CD4-positive, alpha-beta T cell treated with Interleukin-17A for 4 hours (primary cell): ENCODE data around the gene PARN.
A peak's percentile ranks its signal among the peaks of the same experiment; 100 is the strongest.
"Not testable (repeated sequence)": the region's sequence is repeated elsewhere in the genome, so short reads cannot be mapped to it uniquely, and the experiment has no call there.

Experiments
- DNase-seq: peaks from one replicate; pipeline ENCODE4 v3.0.0-alpha.2; 2020; ENCODE audit warnings: mixed read lengths

PARN gene

DNA sequence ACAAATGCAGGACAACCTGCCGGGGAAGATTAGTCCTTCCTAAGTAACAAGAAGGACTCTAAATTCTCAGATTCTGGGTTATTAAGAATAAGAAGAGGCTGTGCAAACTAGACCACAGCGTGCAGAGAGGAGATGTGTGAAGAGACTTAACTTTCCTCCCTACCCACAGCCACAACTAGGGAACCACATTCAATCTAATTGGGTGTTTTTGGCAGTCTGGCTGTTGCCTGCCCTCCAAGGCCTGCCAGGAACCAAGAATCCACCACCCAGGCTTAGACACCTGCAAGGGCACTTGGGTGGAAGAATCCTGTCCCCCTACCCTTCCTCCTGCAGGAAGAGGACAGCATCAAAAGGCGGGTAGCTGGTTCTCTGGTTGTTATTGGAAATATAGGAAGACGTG lies 202.0 kb downstream of the PARN start:
- no peak for DNase-seq

DNA sequence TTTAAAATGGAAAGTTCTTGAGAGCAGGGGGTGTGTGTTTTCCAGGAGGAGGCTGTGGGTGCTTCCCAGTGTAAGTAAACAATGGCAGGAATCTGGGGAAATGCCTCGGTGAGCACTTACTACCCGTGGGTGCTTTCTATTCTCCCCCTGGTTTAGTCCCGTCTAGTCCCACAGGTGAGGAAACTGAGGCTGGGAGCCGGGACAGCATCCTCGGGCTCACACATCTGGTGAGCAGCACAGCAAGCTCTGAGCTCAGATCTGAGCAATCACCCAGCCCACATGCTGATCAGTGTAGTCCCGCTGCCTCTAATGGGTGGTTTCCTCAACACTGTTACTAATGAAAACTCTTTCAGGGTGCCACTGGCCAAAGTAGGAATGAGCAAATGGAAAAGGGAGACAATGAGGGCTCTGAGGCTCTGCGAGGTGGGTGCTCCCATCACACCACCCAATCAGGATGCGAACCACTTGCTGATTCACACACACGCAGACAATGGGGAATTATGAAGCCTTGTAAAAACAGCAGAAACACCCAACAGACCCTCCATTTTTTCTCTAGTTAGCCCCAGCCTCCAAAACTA lies 202.6 kb downstream of the PARN start:
- DNase-seq, result no peak

DNA sequence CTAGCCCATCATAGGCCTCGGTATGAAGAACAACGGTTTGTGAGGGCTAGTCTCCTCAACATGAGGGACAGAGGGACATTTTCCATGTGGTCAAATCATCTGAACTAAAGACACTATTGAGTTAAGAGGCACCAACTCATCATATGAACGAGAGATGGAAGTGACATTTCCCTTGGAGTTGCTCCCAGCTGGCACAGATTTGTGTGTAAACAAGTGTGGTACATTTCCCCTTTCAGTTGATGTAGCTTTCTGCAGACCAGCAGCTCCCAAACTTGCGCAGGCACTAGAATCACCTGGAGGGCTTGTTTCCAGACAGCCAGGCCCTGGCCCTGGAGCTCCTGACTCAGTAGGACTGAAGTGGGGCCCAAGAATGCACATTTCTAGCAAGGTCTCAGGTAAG lies 205.5 kb downstream of the PARN start:
- no peak for DNase-seq

DNA sequence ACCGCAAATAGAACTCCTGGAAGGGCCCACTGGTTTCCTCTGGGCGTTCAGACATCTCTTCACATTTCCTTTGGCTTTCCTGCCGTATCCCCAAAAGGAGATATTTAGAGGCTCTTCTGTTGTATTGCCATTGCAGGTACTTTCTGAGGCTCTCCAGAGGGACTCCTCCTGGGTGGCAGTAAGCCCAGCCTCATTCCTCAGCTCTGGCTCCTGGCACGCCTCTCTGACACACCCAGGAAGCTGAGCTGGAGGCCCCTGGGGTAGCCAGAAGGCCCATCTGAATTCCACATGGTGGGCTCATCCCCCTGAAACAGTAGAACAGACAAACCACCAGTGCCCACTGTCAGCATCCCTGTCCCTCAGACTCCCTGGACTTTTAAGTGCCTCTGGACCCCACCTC lies 206.7 kb downstream of the PARN start:
- DNase-seq, result no peak

DNA sequence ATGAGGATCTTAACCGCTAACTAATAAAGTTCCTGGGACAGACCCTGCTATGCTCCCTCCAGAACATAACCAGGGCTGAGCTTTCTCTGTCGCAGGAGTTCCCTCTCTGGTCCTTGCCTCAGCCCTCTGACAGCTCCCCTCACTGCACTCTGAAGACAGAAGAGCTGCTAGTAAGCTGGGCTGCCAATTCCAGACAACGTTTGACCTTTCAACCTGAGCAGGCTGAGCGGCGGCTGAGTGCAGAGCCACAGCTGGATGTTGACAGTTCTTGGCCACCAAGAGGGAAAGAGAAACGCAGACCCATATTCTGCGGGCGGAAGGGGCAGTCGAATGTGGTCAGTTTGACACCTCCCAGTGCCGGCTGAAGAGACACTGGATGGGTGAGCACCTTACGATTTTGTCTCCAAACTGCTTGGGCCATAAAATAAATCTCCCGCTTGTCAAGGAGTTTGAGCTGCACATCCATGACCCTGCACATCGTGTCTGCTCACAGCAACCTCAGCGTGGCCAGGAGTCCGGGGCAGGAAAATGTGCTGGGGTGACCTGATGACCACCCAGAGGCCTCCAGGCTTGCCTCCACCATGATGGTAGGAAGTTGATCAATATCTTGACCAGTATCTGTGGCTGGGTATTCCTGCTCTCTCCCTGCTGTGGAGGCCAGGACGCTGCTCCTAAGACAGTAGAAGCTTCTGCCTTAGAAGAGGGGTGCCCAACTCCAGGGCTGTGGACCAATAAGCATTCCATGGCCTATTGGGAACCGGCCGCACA lies 209.2 kb downstream of the PARN start:
- no peak for DNase-seq

DNA sequence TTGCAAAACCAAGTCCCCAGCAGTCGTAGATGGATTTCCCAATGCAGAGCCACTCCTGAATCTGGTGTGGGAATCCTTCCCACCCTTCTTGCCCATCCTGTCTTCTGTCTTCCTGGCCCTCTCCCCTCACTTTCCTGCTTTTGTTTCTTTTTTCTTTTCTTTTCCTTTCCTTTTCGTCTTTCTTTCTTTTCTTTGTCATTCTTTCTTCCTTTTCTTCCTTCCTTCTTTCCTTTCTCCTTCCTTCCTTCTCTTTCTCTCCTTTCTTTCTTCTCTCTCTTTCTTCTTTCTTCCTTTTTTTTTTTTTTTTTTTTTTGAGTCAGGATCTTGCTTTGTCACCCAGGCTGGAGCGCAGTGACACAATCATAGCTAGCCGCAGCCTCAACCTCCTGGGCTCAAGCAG lies 209.8 kb downstream of the PARN start:
- not testable (repeated sequence) for DNase-seq

DNA sequence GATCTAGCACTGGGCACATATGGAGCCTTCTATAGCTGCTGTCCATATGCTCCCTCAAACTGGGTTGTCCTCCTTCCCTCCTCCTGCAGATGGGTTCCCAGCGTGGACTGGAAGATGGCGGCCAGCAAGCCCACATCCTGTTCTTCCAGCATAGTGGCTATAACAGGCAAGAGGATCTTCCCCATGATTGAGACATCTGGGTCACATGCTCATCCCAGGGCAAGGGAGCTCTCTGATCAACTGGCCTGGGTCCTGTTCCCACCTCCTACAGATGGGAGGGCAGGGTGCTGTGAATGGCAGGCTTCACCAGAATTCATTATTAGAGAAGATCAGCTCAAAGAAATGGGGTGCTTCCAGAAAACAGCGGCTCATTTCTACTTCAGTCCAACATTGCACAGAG lies 210.2 kb downstream of the PARN start:
- DNase-seq, result no peak

DNA sequence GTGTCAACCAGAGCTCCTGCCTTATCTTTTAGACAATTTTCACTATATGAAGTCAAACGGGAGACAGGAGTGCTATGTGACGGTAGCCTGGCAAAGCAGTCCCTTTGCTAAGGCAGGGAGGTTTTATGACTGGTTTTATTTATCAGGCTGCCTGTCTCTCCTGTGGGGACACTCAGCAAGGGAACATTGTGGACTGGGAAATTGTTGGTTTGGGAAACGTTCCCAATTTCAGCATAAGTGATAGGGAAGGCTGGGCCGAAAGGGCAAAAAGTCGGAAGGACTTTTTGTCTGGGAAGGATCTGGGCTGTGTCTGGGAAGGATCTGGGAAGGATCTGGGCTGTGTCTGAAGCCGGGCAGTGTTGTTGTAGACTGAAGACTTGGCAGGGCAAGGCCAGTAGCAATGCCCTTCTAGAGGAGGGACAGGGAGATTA lies 211.2 kb downstream of the PARN start:
- DNase-seq, result no peak

DNA sequence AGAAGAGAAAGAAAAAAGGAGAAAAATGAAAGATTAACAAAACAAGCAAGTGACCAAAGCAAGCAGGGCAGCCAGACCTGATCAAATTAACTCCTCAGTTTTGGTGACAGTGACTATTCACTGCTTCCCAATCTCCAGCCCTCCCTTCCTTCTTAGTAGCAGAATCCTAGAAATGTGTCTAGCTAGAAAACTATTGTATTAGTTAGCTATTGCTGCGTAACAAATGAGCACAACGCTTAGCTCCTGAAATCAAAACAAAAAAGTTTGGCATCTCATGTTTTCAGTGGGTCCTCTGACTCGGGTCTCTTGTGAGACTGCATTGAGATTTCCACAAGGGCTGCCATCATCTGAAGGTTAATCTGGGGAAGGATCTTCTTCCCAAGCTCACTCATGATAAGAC lies 213.9 kb downstream of the PARN start:
- no peak for DNase-seq

DNA sequence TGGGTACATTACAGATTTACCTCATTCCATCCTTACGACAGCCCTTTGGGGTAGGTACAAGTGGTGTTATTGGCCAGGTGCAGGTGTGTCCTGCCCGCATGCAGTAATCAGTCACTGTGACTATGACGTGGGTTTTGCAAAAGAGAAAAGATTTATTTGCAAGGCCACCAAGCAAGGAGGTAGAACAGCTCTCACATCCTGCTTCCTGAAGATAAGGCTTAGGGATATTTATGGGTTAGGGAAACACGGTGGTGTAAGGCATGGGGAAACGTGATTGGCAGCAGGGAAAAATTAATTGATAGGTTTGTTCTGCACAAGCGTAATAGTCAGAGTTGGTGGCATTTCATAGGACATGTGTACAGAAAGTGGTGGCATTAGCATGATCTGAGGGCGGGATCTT lies 214.8 kb downstream of the PARN start:
- no peak for DNase-seq

DNA sequence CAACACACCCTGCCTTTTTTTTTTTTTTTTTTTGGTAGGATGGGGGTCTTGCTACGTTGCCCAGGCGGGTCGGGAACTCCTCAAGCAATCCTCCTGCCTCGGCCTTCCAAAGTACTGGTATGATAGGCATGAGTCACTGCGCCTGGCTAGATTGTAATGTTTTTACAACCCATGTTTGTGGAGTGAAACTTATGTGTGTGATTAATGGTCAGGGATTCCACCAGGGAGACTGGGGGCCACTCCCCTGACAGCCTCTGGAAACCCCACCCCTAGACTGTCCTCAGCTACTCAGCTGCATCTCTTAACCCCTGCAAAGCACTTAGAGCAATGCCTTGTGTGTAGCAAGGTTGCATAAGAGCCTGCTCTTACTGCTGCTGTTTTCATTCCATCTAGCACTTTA lies 220.5 kb downstream of the PARN start:
- no peak for DNase-seq

DNA sequence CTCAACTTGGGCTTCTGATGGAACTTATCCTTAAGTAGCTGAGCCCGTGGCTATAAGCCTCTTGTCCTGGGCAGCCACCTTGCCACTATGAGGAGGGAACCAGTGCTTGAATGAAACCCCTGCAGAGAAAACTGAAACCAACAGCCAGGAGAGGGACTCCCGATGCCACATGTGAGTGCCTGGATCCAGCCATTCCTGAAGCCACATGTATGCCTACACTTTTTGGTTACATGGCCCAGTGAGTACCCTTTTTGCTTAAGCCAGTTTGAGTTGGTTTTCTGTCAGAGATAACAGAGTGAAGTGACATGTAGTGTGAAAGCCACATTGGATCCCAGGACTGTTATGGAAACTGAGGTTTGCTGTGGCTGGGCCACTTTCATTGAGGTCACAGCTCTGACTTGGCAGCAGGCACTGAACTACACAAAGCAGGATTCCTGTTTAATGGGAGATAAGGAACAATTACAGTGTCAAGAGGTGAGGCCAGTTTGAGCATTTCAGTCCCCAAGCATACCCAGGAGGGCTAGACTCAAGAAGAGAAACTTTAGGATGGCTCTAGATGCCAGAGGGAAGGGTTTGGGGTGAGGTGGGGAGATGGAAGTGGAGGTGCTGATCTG lies 222.2 kb downstream of the PARN start:
- no peak for DNase-seq

DNA sequence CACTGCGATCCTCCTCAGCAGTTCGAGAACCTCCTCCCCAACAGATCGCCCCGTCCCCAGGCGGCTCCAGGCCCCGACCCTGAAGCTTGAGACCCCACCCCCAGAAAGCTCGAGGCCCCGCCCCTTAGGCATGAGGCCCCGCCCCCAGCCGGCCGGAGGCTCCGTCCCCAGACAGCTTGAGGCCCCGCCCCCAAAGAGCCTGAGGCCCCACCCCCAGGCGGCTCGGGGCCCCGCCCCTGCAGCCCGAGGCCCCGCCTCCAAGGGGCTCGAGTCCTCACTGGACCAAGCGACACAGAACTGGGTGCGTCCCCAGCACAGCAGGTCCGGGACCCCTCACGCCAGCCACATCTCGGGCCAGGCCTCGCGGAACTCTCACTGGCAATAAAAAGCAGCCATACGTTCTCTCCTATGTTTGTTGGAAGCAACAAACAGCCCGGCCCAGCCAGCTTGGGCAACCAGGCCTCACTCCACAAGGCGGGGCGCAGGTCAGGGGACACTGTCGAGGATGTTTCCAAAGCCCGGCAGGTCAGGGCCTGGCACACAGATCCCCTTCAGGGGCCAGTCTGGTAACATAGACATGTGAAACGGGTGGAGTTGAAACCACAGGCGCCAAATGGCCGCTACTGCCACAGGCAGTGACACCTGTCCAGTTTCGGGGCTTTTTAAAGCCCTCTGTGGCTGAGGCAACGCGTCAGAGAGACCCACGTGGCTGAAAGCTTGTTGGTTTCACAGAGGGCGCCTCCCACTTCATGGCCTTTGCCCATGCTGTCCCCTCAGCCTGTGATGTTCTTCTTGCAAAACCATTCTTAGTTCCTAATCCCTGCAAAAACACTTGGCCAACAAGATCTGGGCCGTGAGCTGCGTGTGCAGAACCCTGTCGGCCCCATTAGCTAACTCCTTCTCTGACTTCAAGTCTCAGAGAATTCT lies 224.2 kb downstream of the PARN start:
- peak; percentile 13 for DNase-seq

DNA sequence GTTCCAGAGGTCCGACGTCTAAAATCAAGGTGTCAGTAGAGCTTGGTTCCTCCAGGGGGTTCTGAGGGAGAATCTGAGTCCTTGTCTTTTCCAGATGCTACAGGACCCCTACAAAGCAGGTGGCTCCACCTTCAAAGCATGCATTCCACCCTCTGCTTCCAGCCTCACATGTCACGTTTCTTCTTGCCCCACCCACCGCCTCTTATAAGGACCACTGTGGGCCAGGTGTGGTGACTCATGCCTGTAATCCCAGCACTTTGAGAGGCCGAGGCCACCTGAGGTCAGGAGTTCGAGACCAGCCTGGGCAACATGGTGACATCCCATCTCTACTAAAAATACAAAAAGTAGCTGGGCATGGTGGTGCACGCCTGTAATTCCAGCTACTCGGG lies 227.1 kb downstream of the PARN start:
- DNase-seq, result not testable (repeated sequence)

DNA sequence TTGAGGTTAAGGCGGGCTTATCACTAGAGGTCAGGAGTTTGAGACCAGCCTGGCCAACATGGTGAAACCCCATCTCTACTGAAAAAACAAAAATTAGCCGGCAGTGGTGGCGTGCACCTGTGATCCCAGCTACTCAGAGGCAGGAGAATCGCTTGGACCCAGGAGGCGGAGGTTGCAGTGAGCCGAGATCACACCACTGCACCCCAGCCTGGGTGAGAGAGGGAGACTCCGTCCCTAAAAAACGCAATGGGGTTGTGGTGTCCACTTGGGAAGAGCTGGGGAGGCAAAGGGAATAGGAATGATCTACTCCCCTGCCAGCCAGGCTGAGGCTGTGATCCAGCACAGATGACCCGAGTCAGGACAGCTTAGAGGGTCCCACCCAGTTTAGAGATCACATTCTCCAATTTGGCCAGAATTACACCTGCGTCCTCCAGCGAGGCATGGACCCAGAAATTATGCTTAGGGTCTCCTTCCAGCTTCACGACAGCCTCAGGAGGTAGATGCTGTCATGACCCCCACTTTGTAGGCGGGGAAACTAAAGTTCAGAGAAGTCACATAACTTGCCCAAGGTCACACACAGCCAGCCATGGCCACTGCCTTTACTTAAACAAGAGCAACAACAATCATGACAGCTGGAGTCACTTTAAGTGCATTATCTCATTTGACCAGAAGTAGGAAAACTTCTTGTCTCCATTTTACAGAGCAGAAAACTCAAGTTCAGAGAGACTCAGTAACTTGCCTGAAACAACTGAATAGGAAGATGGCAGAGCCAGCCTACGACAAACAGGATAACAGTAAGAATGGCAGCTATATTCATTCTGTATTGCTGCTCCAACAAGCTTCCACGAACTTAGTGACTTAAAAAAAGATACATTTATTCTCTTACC lies 227.7 kb downstream of the PARN start:
- DNase-seq, result not testable (repeated sequence)

DNA sequence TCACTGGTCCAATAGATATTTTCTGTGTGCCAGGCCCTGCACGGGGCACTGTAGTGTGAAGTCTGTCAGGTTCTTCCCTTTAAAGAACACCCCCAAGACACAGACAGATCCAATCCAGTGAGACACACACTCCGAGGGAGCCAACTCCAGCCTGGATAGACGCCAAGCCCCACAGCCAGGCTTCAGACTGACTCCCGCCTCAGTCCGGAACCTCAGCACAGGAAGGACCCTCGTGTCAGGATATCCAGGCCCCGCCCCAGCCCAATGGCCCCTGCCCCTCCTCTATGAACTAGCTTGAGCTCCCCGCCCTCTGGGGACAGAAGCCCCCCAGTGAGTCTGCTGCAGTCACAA lies 228.4 kb downstream of the PARN start:
- DNase-seq, result not testable (repeated sequence)

DNA sequence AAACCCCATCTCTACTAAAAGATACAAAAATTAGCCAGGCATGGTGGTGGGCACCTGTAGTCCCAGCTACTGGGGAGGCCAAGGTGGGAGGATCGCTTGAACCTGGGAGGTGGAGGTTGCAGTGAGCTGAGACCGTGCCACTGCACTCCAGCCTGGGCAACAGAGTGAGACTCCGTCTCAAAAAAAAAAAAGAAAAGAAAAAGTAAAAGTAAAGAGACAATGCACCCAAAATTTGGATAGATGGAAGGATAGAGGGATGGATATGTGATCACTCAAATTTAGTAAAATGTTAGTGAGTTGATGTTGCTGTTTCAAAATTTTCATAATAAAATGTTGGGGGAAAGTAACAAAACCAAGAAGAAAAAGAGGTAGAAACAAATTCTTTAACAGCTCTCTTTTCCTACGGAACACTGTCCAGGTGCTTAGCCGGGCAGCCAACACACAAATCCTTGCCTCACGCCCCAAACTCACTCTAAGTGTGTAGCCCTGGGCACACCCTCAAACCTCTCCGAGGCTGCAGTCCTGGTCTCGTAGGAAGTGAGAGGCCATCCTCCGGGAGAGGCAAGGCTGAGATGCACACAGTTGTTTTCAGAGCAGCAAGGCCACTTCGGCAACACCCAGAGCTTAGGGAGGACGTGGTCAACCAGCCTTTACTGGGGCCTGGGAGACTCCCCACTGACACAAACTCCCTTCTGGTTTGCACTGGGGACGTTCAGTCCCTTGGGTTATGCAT lies 228.9 kb downstream of the PARN start:
- not testable (repeated sequence) for DNase-seq

DNA sequence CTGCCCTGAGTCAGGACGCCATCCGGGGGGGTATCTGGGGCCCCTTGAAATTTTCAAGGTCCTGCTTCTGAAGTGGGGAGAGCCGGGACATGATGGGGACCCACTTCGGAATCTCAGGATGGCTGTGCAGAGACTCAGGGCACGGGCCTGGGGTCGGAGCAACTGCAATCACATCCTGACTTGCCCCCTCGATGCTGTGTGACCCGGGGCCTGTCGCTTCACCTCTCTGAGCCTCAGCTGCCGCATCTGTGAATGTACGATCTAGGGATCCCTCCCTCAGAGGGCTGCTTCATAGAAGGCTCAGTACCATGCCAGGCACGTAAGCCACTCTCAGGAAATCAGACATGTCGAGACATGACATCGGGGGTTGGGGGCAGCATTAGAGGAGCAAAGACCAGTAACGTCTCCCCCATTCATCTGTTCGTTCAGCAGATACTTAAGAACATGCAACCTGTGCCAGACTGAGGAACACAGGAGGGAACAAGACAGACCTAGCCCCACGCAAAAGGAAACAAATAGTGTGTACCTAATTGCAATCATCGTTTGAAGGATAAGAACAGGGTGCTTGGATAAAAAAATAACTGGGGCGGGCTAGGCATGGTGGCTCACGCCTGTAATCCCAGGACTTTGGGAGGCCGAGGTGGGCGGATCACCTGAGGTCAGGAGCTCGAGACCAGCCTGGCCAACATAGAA lies 229.6 kb downstream of the PARN start:
- no peak for DNase-seq

DNA sequence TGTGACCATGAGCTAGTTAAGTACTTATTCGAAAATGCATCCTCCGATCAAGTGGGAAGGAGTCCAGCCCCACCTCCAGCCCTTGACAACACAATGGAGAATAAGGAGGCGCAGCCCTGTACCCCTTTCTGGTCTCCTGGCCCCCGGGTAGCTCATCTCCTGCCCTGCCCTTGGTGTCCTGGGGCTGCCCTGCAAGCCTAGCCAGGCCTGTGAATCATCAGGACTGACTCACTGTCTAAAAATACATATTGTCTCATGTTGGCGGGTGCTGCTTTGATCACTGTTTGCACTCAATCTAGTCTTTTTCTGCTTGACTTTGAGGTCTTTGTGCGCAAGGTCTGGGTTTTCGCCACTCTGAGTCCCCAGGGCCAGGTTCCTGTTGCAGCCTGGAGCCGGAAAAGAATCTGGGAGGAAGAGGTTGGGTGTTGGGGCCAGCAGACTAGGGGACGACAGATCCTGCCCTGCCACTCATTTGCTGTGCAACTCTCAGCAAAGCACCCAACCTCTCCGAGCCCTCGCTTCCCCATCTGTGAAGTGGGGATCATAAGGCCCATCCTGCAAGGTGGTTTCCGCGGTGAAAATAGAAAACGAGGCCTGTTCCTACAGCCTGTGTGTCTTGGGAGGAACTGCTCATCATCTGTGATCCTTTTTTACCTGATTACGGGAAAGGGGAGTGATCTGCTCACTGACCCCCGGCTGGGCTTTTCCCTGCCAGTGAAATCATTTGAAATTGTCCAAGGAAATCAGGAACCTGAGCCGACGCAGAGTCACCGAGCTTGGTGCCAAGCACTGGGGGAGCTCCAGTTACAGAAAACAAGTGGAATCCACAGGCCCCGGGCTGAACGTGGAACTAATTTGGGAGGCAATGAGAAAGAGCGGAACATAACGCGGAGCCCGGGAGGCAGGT lies 230.4 kb downstream of the PARN start:
- DNase-seq, result no peak
